GM21723 (cell line): Measurements from ENCODE around the gene NRDC.
A peak's percentile ranks its signal among the peaks of the same experiment; 100 is the strongest.
"Not testable (repeated sequence)": the region's sequence is repeated elsewhere in the genome, so short reads cannot be mapped to it uniquely, and the experiment has no call there.

ENCODE experiments used
- ATAC-seq: cut with Tn5 transposase; IDR thresholded peaks from one replicate; pipeline ENCODE4 v1.9.1; 2021; ENCODE audit warnings: mild to moderate bottlenecking, moderate library complexity; ENCODE audit not compliant: unreplicated experiment

NRDC gene

GRCh38 chr1:51842261-51842660 lies 36.3 kb downstream of the NRDC start:
- ATAC-seq: no peak

- ATAC-seq: no peak
These were observed 37.6 kb downstream of the NRDC start for GRCh38 chr1:51840743-51841461.

- no peak for ATAC-seq
These were observed 38.3 kb downstream of the NRDC start for GRCh38 chr1:51840182-51840581.

- no peak for ATAC-seq
These were observed 39.4 kb downstream of the NRDC start for GRCh38 chr1:51839094-51839493.

GRCh38 chr1:51837243-51837642 lies 41.3 kb downstream of the NRDC start:
- ATAC-seq: no peak

- no peak for ATAC-seq
These were observed 44.8 kb downstream of the NRDC start for GRCh38 chr1:51833700-51834099.

- ATAC-seq: no peak
These were observed 49.5 kb downstream of the NRDC start for GRCh38 chr1:51829058-51829457.

- ATAC-seq: no peak
These were observed 58.7 kb downstream of the NRDC start for GRCh38 chr1:51819810-51820209.

- not testable (repeated sequence) for ATAC-seq
These were observed 59.5 kb downstream of the NRDC start for GRCh38 chr1:51819021-51819420.

- ATAC-seq: no peak
These were observed 60.0 kb downstream of the NRDC start for GRCh38 chr1:51818487-51818886.

GRCh38 chr1:51814513-51814912 lies 64.0 kb downstream of the NRDC start:
- ATAC-seq: no peak

GRCh38 chr1:51799372-51799771 lies 79.2 kb downstream of the NRDC start:
- ATAC-seq: peak; percentile 75

GRCh38 chr1:51794868-51795267 lies 83.7 kb downstream of the NRDC start:
- ATAC-seq: no peak

GRCh38 chr1:51794260-51794659 lies 84.3 kb downstream of the NRDC start:
- ATAC-seq: no peak

GRCh38 chr1:51792864-51793263 lies 85.7 kb downstream of the NRDC start:
- ATAC-seq: no peak

- no peak for ATAC-seq
These were observed 86.6 kb downstream of the NRDC start for GRCh38 chr1:51791888-51792287.

- no peak for ATAC-seq
These were observed 88.1 kb downstream of the NRDC start for GRCh38 chr1:51790385-51790784.

GRCh38 chr1:51789342-51789741 lies 89.2 kb downstream of the NRDC start:
- ATAC-seq: no peak

- ATAC-seq: no peak
These were observed 89.6 kb downstream of the NRDC start for GRCh38 chr1:51788938-51789337.

- ATAC-seq: no peak
These were observed 93.5 kb downstream of the NRDC start for GRCh38 chr1:51784997-51785421.

- ATAC-seq: no peak
These were observed 97.6 kb downstream of the NRDC start for GRCh38 chr1:51780927-51781326.

- no peak for ATAC-seq
These were observed 102.1 kb downstream of the NRDC start for GRCh38 chr1:51776408-51776807.

GRCh38 chr1:51768971-51769588 lies 109.4 kb downstream of the NRDC start:
- no peak for ATAC-seq
